HG03064 (cell line): ENCODE measurements around the gene ABL1.

Experiments
- ATAC-seq: cut with Tn5 transposase; IDR thresholded peaks from one replicate; pipeline ENCODE4 v1.9.1; 2021; ENCODE audit warnings: low read depth; ENCODE audit not compliant: unreplicated experiment

The ABL1 gene

DNA sequence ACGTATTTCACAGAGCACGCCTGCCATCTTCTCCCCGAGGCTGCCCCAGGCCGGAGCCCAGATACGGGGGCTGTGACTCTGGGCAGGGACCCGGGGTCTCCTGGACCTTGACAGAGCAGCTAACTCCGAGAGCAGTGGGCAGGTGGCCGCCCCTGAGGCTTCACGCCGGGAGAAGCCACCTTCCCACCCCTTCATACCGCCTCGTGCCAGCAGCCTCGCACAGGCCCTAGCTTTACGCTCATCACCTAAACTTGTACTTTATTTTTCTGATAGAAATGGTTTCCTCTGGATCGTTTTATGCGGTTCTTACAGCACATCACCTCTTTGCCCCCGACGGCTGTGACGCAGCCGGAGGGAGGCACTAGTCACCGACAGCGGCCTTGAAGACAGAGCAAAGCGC, 51.9 kb downstream of the ABL1 start:
- no peak for ATAC-seq

DNA sequence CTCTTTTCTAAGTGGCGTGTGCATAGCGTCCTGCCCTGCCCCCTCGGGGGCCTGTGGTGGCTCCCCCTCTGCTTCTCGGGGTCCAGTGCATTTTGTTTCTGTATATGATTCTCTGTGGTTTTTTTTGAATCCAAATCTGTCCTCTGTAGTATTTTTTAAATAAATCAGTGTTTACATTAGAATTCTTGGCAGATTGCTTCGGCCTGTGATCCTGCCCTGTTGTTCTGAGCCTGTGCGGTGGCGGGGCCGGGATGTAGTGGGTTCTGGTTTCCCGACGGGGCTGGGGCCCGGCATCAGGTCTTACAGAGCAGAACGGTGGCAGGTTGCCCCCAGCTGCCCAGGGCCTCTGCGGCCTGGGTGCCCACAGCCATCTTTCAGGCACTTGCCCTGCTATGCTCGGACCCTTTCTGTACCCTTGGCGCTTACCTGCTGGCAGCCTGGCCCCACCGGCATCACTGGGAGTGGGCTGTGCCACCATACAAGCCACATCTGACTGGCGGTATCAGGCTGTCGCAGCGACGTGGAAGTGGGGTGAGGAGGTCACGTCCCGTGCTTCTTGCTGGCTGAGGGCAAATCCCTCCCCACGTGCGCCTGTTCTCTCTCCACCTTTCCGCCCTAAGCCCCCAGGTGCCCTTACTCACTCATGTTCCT, 52.6 kb downstream of the ABL1 start:
- no peak for ATAC-seq

DNA sequence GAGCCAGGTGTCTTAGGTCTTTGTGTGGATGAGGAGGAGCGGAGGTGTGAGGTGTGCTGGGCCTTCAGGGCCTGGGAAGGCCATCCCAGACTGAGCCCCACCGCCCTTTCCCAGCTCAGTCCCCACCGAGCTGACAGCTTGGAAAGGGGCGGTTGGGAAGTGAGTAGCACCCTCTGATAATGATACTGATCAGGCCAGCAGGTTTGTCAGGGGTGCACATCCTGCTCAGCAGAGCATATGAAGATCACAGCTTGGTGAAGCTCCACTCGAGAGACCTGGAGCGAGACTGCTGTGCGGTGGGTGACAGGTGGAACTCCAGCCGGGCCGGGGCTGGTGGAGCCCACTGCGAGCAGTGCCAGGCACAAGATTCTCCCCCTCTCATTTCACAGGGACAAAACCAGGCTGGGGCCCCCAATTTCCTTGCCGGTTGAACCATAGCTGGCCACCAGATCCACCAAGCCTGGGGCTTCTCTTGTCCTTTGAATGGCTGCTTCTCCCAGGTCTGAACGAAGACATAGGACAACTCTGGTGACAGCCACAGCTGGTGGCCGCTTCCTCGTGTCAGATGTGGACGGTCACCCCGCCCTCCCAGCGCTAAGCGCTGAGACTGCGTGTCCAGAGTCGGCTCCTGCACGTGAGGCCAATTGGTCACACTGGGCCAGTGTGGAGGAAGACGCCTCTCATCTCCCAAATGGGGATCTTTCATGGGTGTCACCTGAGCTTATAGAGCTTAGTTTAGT, 53.3 kb downstream of the ABL1 start:
- ATAC-seq: no peak

DNA sequence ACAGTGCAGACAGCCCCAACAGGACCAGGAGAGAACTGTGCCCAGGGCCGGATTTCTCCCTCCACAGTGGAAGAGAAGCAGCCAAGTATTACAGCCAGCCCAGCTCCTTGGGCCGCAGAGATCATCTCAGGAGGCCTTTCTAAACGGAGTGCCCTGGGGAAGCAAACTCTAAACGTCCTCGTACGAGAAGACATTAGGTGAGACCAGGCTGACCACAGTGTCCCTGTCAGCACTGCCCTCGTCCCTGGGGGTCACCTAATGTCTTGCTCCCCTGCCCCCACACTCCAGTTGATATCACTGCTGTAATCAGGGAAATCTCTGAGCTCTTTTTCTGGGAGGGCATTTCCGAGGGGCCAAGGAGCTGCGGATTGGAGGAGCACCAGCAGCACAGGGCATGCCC, 55.1 kb downstream of the ABL1 start:
- ATAC-seq: no peak

DNA sequence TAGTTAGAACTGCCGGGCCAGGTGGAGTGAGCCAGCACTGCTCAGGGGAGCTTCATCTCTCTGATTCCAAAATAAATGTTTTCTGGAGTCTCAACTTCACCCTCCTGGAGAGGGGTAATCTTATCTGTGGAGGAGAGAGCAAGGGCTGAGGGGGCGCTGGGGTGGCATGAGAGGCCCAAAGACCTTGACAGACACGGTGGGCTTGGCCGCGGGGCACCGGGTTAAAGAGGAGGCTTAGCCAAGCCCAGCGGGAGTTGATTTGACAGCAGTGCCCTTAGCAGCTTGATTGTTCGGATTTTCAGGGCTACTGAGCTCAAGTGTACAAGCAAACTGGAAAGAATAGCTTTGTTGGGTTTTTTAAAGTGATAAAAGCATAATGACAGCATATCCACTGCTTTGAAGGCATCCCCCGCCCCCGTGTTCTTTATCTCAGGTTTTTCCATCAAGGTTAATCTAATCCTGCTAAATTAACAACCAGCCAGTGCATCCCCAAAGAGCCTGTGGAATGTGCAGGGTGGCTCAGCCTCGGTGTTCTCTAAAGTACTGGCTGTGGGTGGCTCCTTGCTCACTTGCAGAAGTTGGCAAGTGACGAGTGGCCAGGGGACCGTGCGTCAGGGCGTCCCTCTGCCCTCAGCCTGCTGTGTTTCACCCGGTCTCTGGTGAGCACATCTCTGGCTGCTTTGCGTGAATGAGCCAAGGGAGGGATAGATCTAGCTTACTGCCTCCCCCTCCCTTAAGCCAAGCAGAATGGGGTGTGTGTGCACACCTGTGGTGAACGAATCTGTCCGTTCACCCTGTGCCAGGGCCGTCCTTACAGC, 56.0 kb downstream of the ABL1 start:
- ATAC-seq: no peak

DNA sequence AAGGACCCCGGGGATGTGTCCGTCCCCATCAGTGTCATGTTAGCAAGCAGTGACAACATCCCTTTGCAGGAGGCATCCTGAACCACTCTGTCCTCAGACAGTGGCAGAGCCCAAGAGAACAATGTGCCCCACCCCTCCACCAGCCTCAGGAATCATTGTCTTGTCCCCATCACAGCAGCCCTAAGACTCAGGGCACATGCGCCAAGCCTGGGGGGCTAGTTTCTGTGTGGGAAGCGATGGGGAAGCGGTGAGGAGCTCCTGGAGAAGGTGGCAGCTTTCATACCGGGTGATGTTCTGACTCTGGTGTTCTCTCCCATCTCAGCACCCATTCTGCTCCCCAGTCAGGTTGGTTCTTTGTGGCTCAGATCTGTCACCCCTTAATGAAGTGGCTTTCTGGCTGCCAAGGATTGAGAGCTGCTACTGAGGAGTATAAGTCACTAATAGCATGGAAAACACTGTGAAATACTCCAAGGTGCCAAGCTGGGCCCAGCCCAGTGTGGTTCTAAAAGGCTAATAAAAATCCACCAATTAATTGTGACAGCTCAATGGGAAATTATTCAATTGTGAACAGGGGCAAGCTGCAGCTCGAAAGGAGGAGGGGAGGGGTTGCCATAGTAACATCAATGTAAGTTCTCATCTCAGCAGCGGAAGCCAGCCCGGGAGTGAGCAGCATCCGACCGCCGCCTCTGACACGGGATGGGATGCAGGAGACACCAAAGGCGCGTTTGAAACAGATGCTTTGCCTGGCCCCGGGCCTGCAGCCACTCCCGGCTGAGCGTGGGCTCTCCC, 56.8 kb downstream of the ABL1 start:
- no peak for ATAC-seq

DNA sequence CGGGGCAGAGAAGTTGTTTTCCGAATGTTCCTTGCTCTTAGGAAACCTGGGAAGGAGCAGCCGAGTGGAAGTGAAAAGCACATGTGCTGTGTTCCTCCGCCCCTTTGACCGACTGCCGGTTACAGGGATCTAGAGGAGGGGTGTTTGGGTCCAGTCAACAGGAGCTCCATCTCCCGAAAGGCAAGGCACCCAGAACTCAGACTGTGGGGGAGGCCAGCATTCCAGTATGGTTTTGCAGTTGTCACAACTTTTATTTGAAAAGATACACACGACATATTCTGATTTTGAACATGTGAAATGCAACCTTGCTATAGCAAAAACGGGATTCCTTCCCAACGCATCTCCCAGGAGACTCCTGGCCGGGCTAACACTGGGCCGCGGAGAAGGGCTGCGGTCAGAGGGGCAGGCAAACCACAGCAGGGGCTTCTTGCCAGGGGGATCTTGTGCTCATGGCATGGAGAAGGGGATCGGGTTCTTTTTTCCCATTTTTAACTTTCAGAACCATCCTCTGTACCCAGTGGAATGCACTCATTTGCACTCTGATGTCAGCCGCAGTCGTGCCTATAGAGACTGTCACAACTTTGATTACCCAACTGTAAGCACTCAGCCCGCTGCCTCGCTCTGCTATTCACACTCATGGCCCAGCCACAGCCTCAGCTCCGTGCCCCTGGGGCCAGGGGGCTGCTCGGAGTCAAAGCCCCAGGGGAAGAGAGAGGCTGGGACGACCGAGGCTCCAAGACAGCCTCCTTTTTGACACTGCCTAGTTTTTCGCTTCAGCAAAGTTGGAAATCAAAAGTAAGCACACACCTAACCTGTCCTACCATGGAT, 57.6 kb downstream of the ABL1 start:
- ATAC-seq: no peak

DNA sequence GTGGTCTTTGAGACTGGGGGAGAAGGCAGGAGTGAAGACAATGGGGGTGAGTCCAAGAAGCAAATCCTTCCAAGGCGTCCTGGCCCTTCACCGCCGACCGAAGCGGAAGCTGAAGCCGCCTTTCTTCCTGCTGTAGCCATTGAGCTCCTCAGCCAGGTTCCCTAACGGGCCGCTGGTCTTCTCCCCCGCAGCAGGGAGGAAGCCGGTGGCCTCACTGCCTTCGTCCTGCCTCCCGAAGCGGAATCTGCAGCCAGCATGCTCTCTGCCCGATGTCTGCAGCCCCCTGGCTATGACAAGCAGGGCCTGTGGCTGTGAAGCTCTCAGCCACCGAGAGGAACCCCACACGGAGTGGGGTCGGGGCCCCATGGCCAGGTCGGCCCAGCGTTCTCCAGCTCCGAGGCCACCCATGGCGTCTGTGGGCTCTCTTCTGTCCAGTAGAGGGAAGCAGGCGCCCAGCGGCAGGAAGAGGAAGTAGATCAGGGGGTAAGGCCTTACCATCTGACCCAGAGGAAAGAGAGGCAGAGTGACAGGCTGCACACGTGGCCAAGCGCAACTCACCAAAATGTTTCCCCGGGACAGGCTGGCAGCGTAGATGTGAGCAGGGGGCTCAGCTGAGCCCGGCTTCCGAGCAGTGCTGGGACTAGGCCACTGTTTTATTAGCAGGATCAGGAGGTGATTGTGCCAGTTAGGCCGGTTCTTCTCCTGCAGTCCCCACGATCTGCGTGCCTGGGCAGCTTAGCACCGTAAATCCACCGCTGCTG, 58.5 kb downstream of the ABL1 start:
- ATAC-seq: no peak

DNA sequence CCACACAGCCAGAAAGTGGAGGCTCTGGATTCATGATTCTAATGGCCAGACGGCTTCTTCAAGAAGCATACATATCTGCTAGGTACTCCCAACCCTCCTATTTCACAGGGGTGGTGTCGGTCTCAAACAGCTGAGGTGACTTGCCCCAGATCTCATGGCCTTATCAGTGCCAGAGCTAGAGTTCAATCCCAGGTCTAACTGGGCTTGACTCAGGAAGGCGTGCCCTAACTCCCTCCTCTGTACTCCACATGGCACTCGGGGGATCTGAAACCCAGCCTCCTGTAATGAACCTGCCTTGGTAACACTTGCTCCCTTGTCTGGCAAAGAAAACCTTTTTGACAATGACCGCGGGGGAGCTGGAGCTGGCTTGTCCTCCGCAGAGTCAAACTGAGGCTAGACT, 59.5 kb downstream of the ABL1 start:
- ATAC-seq: no peak

DNA sequence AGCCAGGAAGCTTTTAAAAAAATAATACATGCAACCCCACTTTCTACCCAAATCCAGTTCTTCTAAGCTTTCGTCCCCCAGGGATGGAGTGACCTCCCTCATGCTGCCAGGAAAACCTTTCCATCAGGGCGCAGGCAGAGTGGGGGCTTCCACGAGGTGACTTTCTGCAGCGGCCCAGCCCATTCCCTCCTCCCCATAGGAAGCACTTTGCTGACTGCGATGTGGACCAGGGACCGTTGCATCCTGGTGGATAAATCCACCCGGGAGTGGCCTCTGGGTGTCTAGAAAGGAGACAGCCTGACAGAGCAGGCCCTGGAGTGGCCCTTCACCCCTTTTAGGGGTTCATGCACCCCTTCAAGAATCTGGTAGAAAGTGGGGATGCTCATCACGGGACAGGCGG, 60.0 kb downstream of the ABL1 start:
- no peak for ATAC-seq

DNA sequence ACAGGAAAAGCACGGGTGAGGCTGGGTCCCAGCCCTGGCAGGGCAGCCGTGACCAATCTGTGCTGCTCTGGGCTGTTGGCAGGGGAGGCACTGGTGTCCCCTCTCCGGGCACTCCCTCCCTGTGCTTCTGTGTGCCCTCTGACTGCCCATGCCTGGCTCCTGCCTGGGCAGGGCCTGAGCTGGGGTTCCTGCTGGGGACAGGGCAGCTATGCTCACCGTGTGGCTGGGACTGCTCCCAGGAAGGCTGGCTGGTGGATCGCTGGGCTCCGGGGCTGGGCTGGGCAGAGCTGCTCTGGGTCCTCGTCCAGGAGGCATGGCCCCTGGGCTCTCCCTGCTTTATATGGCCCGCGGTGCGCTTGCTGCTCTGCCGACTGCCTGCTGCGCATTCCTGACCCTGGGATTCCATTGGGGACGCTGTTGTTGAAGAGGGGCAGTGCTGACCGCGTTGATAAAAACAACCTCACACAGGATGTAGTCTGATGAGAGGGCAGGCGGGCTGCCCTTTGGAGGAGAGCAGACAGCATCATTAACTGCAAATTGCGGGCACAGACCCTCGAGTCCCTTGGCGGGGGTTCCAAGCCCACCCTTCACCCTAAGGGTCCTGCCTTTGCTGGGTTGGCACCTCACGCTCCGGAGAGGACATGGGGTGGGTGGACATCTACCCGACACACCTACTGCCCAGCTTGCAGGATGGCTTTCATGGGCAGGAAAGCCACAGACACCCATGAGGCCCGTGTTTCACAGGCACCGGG, 60.6 kb downstream of the ABL1 start:
- ATAC-seq: no peak

DNA sequence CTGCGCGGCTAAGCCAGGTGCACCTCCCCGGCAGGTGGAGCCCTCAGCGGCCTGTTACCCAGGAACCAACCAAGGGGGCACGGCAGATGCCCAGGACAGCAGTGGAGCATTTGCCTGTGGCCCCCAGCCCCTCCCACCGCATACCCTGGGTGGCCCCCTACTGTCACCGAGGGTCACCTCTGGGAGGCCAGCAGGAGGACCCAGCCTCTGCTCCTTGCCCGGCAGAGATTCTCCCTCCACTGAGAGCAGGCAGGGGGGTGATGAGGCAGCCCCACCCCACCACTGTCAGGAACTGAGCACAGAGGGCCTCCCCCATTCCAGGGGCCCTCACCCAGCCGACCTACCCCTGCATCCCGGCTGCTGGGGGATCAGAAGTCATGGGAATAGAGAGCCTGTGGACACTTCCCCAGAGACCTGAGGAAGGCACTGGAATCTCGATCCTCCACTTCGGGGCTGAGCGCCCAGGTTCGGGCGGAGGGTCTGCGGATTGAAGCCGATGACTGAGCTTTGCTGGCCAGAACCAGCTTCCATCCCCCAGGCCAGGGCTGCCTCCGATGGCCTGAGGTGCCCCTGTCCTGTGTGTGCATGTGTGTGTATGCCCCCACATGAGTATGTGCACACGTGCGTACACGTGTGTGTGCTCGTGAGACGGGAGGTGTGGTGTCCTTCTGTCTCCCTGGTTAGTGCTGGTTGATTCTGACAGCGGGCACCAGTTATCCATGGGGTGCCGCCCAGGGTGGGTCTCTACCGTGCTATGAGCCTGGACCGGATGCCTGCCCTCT, 61.4 kb downstream of the ABL1 start, which contains the start of gene QRFP:
Gene QRFP (minus strand): TSS at position 580 of the 782 bp plus-strand sequence. CDS start 2,974 bp downstream, outside the sequence.
- no peak for ATAC-seq

DNA sequence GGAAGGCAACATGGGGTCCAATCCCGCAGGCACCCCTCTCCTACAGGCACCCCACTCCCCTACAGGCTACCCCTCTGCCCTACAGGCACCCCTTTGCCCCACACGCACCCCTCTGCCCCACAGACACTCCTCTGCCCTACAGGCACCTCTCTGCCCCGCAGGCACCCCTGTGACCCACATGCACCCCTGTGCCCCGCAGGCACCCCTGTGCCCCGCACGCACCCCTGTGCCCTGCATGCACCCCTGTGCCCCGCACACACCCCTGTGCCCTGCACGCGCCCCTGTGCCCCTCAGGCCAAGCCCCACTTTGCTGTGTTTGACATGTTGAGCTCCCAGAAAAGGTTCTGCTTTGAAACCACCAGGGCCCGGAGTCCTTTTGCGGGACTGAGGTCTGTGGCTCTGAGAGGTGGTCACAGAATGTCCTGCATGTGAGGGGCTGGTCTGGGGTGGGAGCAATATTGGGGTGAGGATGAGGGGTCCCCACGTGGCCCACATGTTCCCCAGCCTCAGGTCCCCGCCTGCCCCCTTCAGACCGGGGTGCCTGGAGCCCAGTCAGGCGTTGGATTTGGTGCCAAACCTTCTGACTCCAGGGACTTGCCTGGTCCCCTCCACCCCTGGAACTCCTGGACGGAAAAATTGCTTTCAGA, 62.2 kb downstream of the ABL1 start:
- no peak for ATAC-seq

DNA sequence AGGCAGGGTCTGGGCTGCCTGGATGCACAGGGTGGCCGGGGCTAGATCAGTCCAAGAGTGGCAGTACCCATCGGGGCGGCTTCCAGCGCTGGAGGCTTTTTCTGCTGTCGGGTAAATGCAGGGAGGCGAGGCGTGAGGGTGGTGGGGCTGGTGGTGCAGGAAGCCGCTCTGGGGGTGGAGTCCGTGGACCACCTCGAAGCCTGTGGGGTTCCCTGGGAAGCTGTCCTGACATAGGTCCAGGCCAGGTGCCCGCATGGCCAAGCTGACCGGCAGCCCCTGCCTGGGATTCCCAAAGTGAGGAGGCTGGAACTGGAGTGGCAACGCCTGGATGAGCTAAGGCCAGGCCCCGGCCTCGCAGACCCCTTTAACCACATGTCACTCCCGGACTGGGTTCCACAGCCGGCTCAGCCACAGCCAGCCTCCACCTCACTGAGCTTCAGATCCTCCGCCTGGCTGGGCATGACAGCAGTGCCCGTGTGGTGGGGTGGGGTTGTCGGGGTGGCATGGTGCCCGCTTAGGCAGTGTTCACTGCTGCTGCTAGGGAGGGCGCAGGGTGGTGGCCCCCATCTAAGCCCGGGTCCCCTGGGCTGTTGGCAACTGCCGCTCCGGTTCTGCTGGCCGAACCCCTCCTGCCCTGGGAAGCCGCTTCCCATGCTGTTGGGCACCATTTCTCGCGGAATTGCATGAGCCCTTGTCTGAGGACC, 62.9 kb downstream of the ABL1 start:
- ATAC-seq: no peak

DNA sequence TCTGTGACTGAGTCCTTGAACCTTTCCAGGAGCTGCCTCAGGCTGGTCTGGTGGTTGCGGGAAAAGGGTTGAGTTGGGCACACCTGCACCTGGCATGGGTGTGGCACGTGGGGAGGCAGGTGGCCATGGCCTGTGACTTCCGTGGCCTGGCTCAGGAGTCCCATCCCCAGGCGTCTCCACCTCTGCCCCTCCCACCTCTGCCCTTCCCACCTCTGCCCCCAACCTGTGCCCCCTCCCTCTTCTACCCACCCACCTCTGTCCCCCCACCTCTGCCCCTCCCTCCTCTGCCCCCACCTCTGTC, 63.4 kb downstream of the ABL1 start:
- ATAC-seq: no peak

DNA sequence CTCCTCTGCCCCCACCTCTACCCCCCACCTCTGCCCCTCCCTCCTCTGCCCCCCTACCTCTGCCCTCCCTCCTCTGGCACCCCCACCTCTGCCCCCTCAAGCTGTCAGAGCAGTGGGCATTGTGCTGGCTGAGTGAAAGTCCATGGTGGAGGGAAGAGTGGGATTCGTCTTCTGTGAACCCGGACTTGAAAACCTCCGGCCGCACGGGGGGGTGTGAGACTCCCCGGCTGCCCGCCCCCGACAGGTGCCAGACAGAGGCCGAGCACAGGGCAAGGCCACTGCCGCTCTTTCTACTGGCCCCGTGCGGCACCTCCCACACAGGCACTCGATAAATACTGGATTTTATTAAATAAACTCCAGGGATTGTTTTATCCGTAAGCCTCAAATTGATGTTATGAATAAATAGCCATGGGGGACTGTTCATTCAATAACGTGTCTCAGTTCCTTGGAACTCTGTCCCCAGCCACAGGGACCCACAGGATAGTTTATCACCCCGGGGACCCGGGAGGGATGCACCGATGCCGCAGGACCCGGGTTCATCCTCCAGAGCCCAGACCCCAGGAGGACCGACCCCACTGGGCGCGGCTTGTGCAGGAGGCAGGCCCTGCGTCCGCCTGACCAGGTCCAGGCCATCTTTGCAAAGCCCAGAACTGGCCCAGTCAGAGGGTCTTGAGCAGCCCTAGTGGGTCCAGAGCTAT, 64.1 kb downstream of the ABL1 start:
- ATAC-seq: no peak
